H1 (cell line): Measurements from ENCODE around the gene MRPS16. TPM values are rescaled to one million over a fixed set of nuclear protein-coding genes. Genes with fewer than 3 reads are reported as not detected.

ENCODE experiments used
- GABPA ChIP-seq: IDR thresholded peaks from 2 replicates; pipeline ENCODE4 v1.6.1; 2011; ENCODE audit warnings: mild to moderate bottlenecking, low read length, moderate library complexity, borderline replicate concordance; ENCODE audit not compliant: insufficient read depth
- JUND ChIP-seq: IDR thresholded peaks from 2 replicates; pipeline ENCODE4 v1.6.1; 2011; ENCODE audit warnings: mild to moderate bottlenecking, improper control_type of control experiment, low read length
- POU5F1 ChIP-seq: IDR thresholded peaks from 2 replicates; pipeline ENCODE4 v1.6.1; 2011; ENCODE audit warnings: low read depth, mild to moderate bottlenecking, low read length, moderate library complexity
- RAD21 ChIP-seq, 2 experiments: IDR thresholded peaks in 1 of 2; conservative IDR thresholded peaks in 1 of 2; 2 replicates each; pipeline ENCODE4 v1.6.1; 2011; ENCODE audit warnings: low read depth in 2 of 2, low read length in 2 of 2, improper control_type of control experiment in 1 of 2, inconsistent platforms in 1 of 2, mild to moderate bottlenecking in 1 of 2, moderate library complexity in 1 of 2
- SAP30 ChIP-seq: fragments of 300-600 bp; sonication (generic); IDR thresholded peaks from 2 replicates; pipeline ENCODE4 v1.7.1; 2012; ENCODE audit warnings: low read length, moderate library complexity, mild to moderate bottlenecking, inconsistent platforms; ENCODE audit not compliant: insufficient read depth, insufficient replicate concordance
- SIX5 ChIP-seq: IDR thresholded peaks from 2 replicates; pipeline ENCODE4 v1.6.1; 2011; ENCODE audit warnings: mild to moderate bottlenecking, low read depth, low read length
- TBP ChIP-seq: IDR thresholded peaks from 2 replicates; pipeline ENCODE4 v1.6.1; 2011; ENCODE audit warnings: low read depth, low read length, improper control_type of control experiment
- polyA plus RNA-seq, 7 experiments: library from polyadenylated mRNA; depleted of rRNA in 3 of 7; stranded (reverse) in 5 of 7; unstranded in 2 of 7; fragments of >200 nt in 5 of 7; fragments of 200-250 nt in 2 of 7; gene quantifications; 1 replicate in 5 of 7; 2 replicates in 1 of 7; 4 replicates in 1 of 7; pipeline versions ENCODE4 v1.2.1 to v1.2.3, GENCODE V29; 2011 to 2013; ENCODE audit warnings: missing spikeins in 2 of 7, mixed read lengths in 2 of 7
- total RNA-seq: library from RNA; stranded (reverse); fragmentation: NEBNext Ultra II Directional; extraction: Animal tissue kit (Norgen Biotek cat#: 25700); gene quantifications from 2 replicates; pipeline ENCODE4 v1.2.1, GENCODE V29; 2021
- TF ChIP-seq, protein P1 (sequence below): IDR thresholded peaks from 2 replicates; pipeline ENCODE4 v1.6.1; 2011; ENCODE audit warnings: low read depth, mild to moderate bottlenecking, low read length; ENCODE audit not compliant: insufficient read depth

Gene MRPS16
- total and polyA plus RNA-seq, 2 of the 8 experiments (the other 6 are each of a cell fraction or from before 2014, with no cell fraction given): 125 to 203 TPM

DNA sequence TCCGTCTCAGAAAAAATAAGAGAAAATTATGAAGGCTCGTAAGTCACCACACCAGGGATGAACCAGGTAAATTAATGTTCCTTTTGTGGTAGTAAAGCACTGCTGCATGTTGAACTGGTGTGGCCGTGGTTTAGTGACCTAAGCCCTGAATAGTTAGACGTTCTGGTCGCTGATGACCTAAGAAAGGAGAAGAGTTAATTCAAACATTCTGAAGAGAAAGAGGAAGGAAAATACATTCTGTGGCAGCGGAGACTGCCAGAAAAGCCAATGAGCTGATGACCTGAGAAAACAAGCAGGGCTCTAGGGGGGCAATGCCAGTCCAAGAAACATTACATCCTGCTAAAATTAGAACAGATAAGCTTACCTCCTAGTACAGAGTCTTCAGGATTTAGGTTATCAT is 22.9 kb downstream of the MRPS16 start (continued):
- TF ChIP-seq GABPA: no peak
- no peak for TF ChIP-seq RAD21 (IDR thresholded peaks at IDR 0.05 in 1 of 2, conservative IDR thresholded peaks at IDR 0.05 in 1 of 2; ENCODE audit: low read depth in 2 of 2, low read length in 2 of 2)
- TF ChIP-seq TBP: no peak
- TF ChIP-seq SAP30: no peak
- TF ChIP-seq POU5F1: no peak
- TF ChIP-seq SIX5: no peak
- TF ChIP-seq, protein P1, sequence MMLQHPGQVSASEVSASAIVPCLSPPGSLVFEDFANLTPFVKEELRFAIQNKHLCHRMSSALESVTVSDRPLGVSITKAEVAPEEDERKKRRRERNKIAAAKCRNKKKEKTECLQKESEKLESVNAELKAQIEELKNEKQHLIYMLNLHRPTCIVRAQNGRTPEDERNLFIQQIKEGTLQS: no peak
- no peak for TF ChIP-seq JUND
